Measurements from ENCODE around the gene TOR4A.

DNA sequence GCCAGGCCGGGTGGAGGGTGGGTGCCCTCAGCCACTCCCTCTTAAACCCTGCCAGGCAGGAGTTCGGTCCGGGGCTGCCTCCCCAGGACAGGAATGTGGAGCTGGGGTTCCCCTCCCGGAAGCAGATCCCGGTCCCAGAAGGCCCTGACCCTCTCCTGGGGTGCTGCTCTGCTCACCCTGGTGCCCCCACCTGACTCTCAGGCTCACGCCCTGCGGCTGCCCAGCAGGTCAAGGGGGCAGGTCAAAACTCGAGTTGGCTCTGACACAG, 28.2 kb downstream of the TOR4A start:
- no peak for TF ChIP-seq SIN3A (IDR thresholded peaks at IDR 0.05; ENCODE audit: borderline replicate concordance, insufficient read depth, low read length)
- no peak for TF ChIP-seq TAF1 (IDR thresholded peaks at IDR 0.05; ENCODE audit: borderline replicate concordance, insufficient read depth, low read length)
- TF ChIP-seq, protein P1, sequence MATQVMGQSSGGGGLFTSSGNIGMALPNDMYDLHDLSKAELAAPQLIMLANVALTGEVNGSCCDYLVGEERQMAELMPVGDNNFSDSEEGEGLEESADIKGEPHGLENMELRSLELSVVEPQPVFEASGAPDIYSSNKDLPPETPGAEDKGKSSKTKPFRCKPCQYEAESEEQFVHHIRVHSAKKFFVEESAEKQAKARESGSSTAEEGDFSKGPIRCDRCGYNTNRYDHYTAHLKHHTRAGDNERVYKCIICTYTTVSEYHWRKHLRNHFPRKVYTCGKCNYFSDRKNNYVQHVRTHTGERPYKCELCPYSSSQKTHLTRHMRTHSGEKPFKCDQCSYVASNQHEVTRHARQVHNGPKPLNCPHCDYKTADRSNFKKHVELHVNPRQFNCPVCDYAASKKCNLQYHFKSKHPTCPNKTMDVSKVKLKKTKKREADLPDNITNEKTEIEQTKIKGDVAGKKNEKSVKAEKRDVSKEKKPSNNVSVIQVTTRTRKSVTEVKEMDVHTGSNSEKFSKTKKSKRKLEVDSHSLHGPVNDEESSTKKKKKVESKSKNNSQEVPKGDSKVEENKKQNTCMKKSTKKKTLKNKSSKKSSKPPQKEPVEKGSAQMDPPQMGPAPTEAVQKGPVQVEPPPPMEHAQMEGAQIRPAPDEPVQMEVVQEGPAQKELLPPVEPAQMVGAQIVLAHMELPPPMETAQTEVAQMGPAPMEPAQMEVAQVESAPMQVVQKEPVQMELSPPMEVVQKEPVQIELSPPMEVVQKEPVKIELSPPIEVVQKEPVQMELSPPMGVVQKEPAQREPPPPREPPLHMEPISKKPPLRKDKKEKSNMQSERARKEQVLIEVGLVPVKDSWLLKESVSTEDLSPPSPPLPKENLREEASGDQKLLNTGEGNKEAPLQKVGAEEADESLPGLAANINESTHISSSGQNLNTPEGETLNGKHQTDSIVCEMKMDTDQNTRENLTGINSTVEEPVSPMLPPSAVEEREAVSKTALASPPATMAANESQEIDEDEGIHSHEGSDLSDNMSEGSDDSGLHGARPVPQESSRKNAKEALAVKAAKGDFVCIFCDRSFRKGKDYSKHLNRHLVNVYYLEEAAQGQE (IDR thresholded peaks at IDR 0.05; ENCODE audit: insufficient read depth in 1 of 2, low read depth in 2 of 2, low read length in 2 of 2) = no peak
- no peak for TF ChIP-seq POLR2AphosphoS5 (IDR thresholded peaks at IDR 0.05; ENCODE audit: low read depth, low read length)

Measured in PFSK-1 (cell line).